ENCODE data around the gene EPHB2. TPM values are rescaled to one million over a fixed set of nuclear protein-coding genes. Genes with fewer than 3 reads are reported as not detected.
A peak's percentile ranks its signal among the peaks of the same experiment; 100 is the strongest.

The EPHB2 gene
- total and polyA plus RNA-seq, 2 of the 13 experiments (the other 11 are each of a cell fraction or from before 2014, with no cell fraction given) = 0.03 to 0.11 TPM

DNA sequence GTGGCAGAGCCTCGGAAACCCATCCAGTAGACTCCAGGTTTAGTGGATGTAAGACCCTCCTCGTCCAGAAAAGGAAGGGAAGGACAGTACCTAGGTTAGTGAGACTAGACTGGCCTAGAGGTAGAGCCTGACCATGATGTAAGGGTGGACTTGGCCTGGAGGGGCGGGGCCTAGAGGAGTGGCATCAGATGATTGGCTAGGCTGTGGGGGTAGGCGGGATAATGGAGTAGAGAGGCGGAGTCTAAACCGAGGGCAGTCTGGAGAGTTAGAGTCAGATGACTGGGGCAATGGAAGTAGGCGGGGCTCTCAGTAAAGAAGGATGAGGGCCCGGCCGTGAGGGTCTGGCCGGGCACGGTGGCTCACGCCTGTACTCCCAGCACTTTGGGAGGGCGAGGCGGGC lies 70.1 kb downstream of the EPHB2 start:
- Histone ChIP-seq H3K4me1 (ENCODE audit: insufficient read depth, low read length) (no peaks in the 10 kb centered on the region), H3K9ac (ENCODE audit: insufficient read depth, low read depth, low read length) (no peak overlapping the region), H3K9me3 (ENCODE audit: low read length) (no peaks in the 10 kb centered on the region), H3K27ac (ENCODE audit: extremely low read length, insufficient read depth, low read length) (no peak overlapping the region), H3K4me2 (ENCODE audit: low read depth, low read length) (no peak overlapping the region), H3K36me3 (replicated peaks in 1 of 2; ENCODE audit: control insufficient read depth in 1 of 2, insufficient read depth in 2 of 2, low read length in 2 of 2) (no peaks in the 10 kb centered on the region), H2AFZ (ENCODE audit: low read length) (no peak overlapping the region), H3K79me2 (ENCODE audit: insufficient read depth, low read length) (no peaks in the 10 kb centered on the region), H3K27me3 (ENCODE audit: control insufficient read depth in 1 of 2, insufficient read depth in 2 of 2, low read length in 2 of 2) (peaks cover 0 to 18% of the 10 kb centered on the region in 2 experiments; a peak in 2 of 5 replicates), H3K4me3 (replicated peaks in 1 of 3; ENCODE audit: insufficient read depth in 1 of 3, low read depth in 2 of 3, low read length in 3 of 3) (no peak overlapping the region), H4K20me1 (ENCODE audit: insufficient read depth, low read length) (no peaks in the 10 kb centered on the region)
- in situ Hi-C loops (cut with HindIII; ENCODE audit: extremely low pct_ligation_motif_present, low pct_unique_long_range_greater_than_20kb) (no loop called here), intact Hi-C loops (cut with micrococcal nuclease; ENCODE audit: unreplicated experiment) (no loop called here)
- ChIA-PET POLR2A (no interaction called here), CTCF (ENCODE audit: low intra/inter-chr PET ratio, low total read pairs) (no interaction called here)
- WGBS (ENCODE audit: low lambda C conversion rate) = 57% methylated on average over 14 of the region's 14 CpGs
- DNase-seq (ENCODE audit: low spot score) (no peak), FAIRE-seq (no peak), ATAC-seq (peak; percentile 63; the same call in 2 of the 3 replicates)
- TF ChIP-seq POLR2G (IDR thresholded peaks at IDR 0.05; ENCODE audit: low read depth, low read length) = no peak
- TF ChIP-seq ZNF335 (CRISPR knock-in tag; IDR thresholded peaks at IDR 0.05) = no peak
- TF ChIP-seq SAFB2 (CRISPR knock-in tag; IDR thresholded peaks at IDR 0.05; ENCODE audit: borderline replicate concordance, low read depth) = no peak
- TF ChIP-seq, protein P1, sequence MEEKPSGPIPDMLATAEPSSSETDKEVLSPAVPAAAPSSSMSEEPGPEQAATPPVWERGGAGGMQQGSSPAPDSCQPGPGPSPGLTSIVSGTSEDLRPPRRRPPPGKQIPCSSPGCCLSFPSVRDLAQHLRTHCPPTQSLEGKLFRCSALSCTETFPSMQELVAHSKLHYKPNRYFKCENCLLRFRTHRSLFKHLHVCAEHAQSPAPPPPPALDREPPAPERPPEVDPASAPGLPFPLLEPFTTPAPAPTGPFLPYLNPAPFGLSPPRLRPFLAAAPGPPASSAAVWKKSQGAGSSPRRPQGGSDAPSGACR (CRISPR knock-in tag; IDR thresholded peaks at IDR 0.05) = no peak
- TF ChIP-seq, protein P2, sequence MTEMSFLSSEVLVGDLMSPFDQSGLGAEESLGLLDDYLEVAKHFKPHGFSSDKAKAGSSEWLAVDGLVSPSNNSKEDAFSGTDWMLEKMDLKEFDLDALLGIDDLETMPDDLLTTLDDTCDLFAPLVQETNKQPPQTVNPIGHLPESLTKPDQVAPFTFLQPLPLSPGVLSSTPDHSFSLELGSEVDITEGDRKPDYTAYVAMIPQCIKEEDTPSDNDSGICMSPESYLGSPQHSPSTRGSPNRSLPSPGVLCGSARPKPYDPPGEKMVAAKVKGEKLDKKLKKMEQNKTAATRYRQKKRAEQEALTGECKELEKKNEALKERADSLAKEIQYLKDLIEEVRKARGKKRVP (CRISPR knock-in tag; IDR thresholded peaks at IDR 0.05) = no peak
- no peak for TF ChIP-seq ZNF225 (CRISPR knock-in tag; IDR thresholded peaks at IDR 0.05)
- no peak for TF ChIP-seq ESRRA (CRISPR knock-in tag; IDR thresholded peaks at IDR 0.05; ENCODE audit: low read depth)
- TF ChIP-seq KDM5A (IDR thresholded peaks at IDR 0.05; ENCODE audit: borderline replicate concordance, low read length) = no peak
- no peak for TF ChIP-seq ZNF570 (CRISPR knock-in tag; IDR thresholded peaks at IDR 0.05; ENCODE audit: borderline replicate concordance)
- no TSS peak for BruUV-seq (replicated peaks)

All from HepG2 (cell line).